ENCODE measurements around the gene RAPGEF4. TPM values are rescaled to one million over a fixed set of nuclear protein-coding genes. Genes with fewer than 3 reads are reported as not detected.

The RAPGEF4 gene
- total and polyA plus RNA-seq, 2 of the 8 experiments (the other 6 are each of a cell fraction or from before 2014, with no cell fraction given), result 1.2 to 2.6 TPM

DNA sequence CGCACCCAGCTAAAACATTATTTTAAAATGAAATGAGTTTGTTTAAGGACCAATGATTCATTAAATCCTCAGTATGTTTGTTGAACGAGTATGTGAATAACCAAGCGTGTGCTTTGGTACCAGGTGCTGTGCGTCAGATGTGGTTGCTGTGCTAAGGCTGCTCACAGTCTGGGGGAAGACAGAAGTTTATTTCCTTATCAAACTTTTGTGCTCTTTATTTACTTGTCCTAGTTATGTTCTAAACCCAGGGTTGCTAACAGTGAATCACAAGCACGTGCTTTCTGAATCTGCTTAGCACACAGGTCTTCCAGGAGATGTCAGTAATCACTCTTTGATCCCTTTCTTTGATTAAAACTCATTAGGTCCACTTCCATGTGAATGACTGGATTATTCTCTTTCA, 37.0 kb downstream of the RAPGEF4 start:
- no peak overlapping the region for H3K18ac ChIP-seq (ENCODE audit: extremely low read depth, low read length)
- FAIRE-seq, result no peak
- H3K9ac ChIP-seq (replicated peaks in 1 of 4; ENCODE audit: extremely low read depth in 1 of 4, low read depth in 3 of 4, low read length in 3 of 4), result no peak overlapping the region
- H3K4me2 ChIP-seq (ENCODE audit: insufficient read depth in 1 of 2, low read depth in 2 of 2, low read length in 2 of 2), result no peak overlapping the region
- CTCF ChIA-PET (ENCODE audit: partially characterized antibody), result no interaction called here
- no peak overlapping the region for H2BK12ac ChIP-seq (ENCODE audit: low read depth, low read length)
- no peak overlapping the region for H3K27ac ChIP-seq (ENCODE audit: low read depth, low read length)
- DNase-seq (ENCODE audit: low read depth in 1 of 2, low spot score in 2 of 2), result no peak
- H4K8ac ChIP-seq (ENCODE audit: extremely low read depth, insufficient read depth, low read length), result no peak overlapping the region
- no peaks in the 10 kb centered on the region for H4K20me1 ChIP-seq (replicated peaks in 1 of 2; ENCODE audit: control insufficient read depth in 1 of 2, insufficient read depth in 2 of 2, low read length in 2 of 2)
- no peak overlapping the region for H2AFZ ChIP-seq (ENCODE audit: low read length)
- H3K23ac ChIP-seq (ENCODE audit: insufficient read length), result no peak overlapping the region
- H4K91ac ChIP-seq (replicated peaks; ENCODE audit: insufficient read length, low read length), result no peak overlapping the region
- no peak overlapping the region for H2AK5ac ChIP-seq (ENCODE audit: low read depth, low read length)
- no peaks in the 10 kb centered on the region for H3K79me1 ChIP-seq (ENCODE audit: low read depth, low read length)
- H3K4me1 ChIP-seq (replicated peaks in 1 of 4; ENCODE audit: control insufficient read depth in 3 of 4, insufficient read depth in 4 of 4, low read length in 3 of 4), result no peaks in the 10 kb centered on the region
- no peak overlapping the region for H2BK120ac ChIP-seq (replicated peaks; ENCODE audit: low read depth, low read length)
- H3K56ac ChIP-seq (replicated peaks; ENCODE audit: insufficient read length, low read depth, low read length), result no peak overlapping the region
- H2BK20ac ChIP-seq (ENCODE audit: low read length), result no peak overlapping the region
- POLR2A ChIA-PET (ENCODE audit: partially characterized antibody), result no interaction called here
- no peak overlapping the region for H3K4me3 ChIP-seq (ENCODE audit: extremely low read depth in 1 of 4, insufficient read depth in 2 of 4, low read depth in 3 of 4, low read length in 4 of 4)
- peaks cover 0 to 1% (median 0%) of the 10 kb centered on the region in 4 experiments; a peak in 1 of 7 replicates for H3K27me3 ChIP-seq (replicated peaks in 1 of 4; ENCODE audit: control insufficient read depth in 3 of 4, extremely low read depth in 1 of 4, insufficient read depth in 3 of 4, low read length in 3 of 4)
- H3K4ac ChIP-seq (replicated peaks; ENCODE audit: insufficient read length, low read depth, low read length), result no peak overlapping the region
- H3K9me3 ChIP-seq (ENCODE audit: insufficient read depth in 2 of 2, low read depth in 1 of 2, low read length in 1 of 2), result 0 out of 4 replicates have a peak, but pooled peaks cover 0 to 3% of the 10 kb centered on the region in 2 experiments
- no peak overlapping the region for H2BK15ac ChIP-seq (ENCODE audit: low read length)
- no peak overlapping the region for H2BK5ac ChIP-seq (ENCODE audit: low read depth, low read length)
- no peaks in the 10 kb centered on the region for H3K23me2 ChIP-seq (ENCODE audit: low read depth, low read length)
- H3K36me3 ChIP-seq (ENCODE audit: control insufficient read depth in 2 of 4, insufficient read depth in 4 of 4, low read length in 3 of 4), result no peaks in the 10 kb centered on the region
- H4K5ac ChIP-seq (ENCODE audit: insufficient read length, low read depth, low read length), result no peak overlapping the region
- H3K79me2 ChIP-seq (ENCODE audit: control insufficient read depth in 1 of 2, insufficient read depth in 2 of 2, low read length in 2 of 2), result no peaks in the 10 kb centered on the region
- no peak overlapping the region for H3K14ac ChIP-seq (ENCODE audit: insufficient read length)
- 82% methylated on average over 5 of the region's 5 CpGs; no CpG with 5 or more reads in 1 of the 2 experiments for WGBS, 2 experiments (ENCODE audit: extremely low coverage in 1 of 2, insufficient coverage in 1 of 2, insufficient read length in 1 of 2, insufficient replicate concordance in 2 of 2, low coverage in 1 of 2, low lambda C conversion rate in 2 of 2, missing lambda C conversion rate in 1 of 2)
- TF ChIP-seq SIRT6 (IDR thresholded peaks at IDR 0.05; ENCODE audit: low read length), result no peak
- no peak for TF ChIP-seq SUZ12 (IDR thresholded peaks at IDR 0.05; ENCODE audit: low read length)
- TF ChIP-seq ATF3 (IDR thresholded peaks at IDR 0.05; ENCODE audit: insufficient read depth, low read depth, low read length), result no peak
- no peak for TF ChIP-seq NRF1 (IDR thresholded peaks at IDR 0.05; ENCODE audit: low read depth, low read length)
- TF ChIP-seq MAFK (IDR thresholded peaks at IDR 0.05; ENCODE audit: low read depth, low read length), result no peak
- TF ChIP-seq RBBP5 (IDR thresholded peaks at IDR 0.05; ENCODE audit: borderline replicate concordance, low read depth, low read length), result no peak
- no peak for TF ChIP-seq POLR2AphosphoS5 (IDR thresholded peaks at IDR 0.05; ENCODE audit: low read depth, low read length)
- TF ChIP-seq SIX5 (IDR thresholded peaks at IDR 0.05; ENCODE audit: low read depth, low read length), result no peak
- no peak for TF ChIP-seq BACH1 (IDR thresholded peaks at IDR 0.05; ENCODE audit: low read length)
- no peak for TF ChIP-seq GTF2F1 (IDR thresholded peaks at IDR 0.05; ENCODE audit: borderline replicate concordance, low read depth, low read length)
- TF ChIP-seq RFX5 (IDR thresholded peaks at IDR 0.05; ENCODE audit: borderline replicate concordance, low read depth, low read length), result no peak
- no peak for TF ChIP-seq EGR1 (IDR thresholded peaks at IDR 0.05; ENCODE audit: borderline replicate concordance, low read depth, low read length)
- TF ChIP-seq RNF2 (IDR thresholded peaks at IDR 0.05; ENCODE audit: borderline replicate concordance, low read depth, low read length, missing control alignments, poor library complexity, severe bottlenecking), result no peak
- no peak for TF ChIP-seq TAF7 (optimal IDR thresholded peaks at IDR 0.05; ENCODE audit: borderline replicate concordance, low read depth, low read length)
- TF ChIP-seq TAF1 (IDR thresholded peaks at IDR 0.05; ENCODE audit: low read depth, low read length), result no peak

All from H1 (cell line).